Mesendoderm (in vitro differentiated cells): ENCODE measurements around the gene ITGA1.

Source experiments
- DNase-seq: peaks from one replicate; pipeline ENCODE4 v3.0.0; 2013
- H2AK5ac ChIP-seq: 2 replicates; pipeline ENCODE4 v1.6.1; 2013; ENCODE audit warnings: low read length, inconsistent platforms
- H2BK120ac ChIP-seq: 2 replicates; pipeline ENCODE4 v1.6.1; 2013; ENCODE audit warnings: low read depth, mild to moderate bottlenecking, low read length, moderate library complexity, mixed read lengths
- H2BK15ac ChIP-seq: replicated peaks from 2 replicates; pipeline ENCODE4 v1.6.1; 2013; ENCODE audit warnings: low read depth, mild to moderate bottlenecking, moderate library complexity
- H2BK5ac ChIP-seq: 2 replicates; pipeline ENCODE4 v1.6.1; 2013; ENCODE audit warnings: low read length, inconsistent platforms
- H3K18ac ChIP-seq: 2 replicates; pipeline ENCODE4 v1.6.1; 2013; ENCODE audit warnings: mild to moderate bottlenecking, low read length, mixed read lengths
- H3K23ac ChIP-seq: one replicate; pipeline ENCODE4 v1.6.1; 2013; ENCODE audit warnings: low read length
- H3K27ac ChIP-seq: 2 replicates; pipeline ENCODE4 v1.5.1; 2013; ENCODE audit warnings: low read depth, mild to moderate bottlenecking, inconsistent platforms, low read length, moderate library complexity
- H3K27me3 ChIP-seq: 2 replicates; pipeline ENCODE4 v1.6.1; 2013; ENCODE audit warnings: low read length, control low read depth, mild to moderate bottlenecking, inconsistent platforms; ENCODE audit not compliant: insufficient read depth, poor library complexity
- H3K36me3 ChIP-seq: 2 replicates; pipeline ENCODE4 v1.6.1; 2013; ENCODE audit warnings: low read length, inconsistent platforms; ENCODE audit not compliant: control insufficient read depth, insufficient read depth
- H3K4ac ChIP-seq: one replicate; pipeline ENCODE4 v1.6.1; 2013; ENCODE audit warnings: low read depth, mild to moderate bottlenecking, low read length, moderate library complexity
- H3K4me1 ChIP-seq: 2 replicates; pipeline ENCODE4 v1.6.1; 2013; ENCODE audit warnings: low read depth, low read length, inconsistent platforms; ENCODE audit not compliant: control insufficient read depth
- H3K4me2 ChIP-seq: 2 replicates; pipeline ENCODE4 v1.6.1; 2013; ENCODE audit warnings: low read length
- H3K4me3 ChIP-seq: 2 replicates; pipeline ENCODE4 v1.5.1; 2013; ENCODE audit warnings: mild to moderate bottlenecking, low read length
- H3K56ac ChIP-seq: one replicate; pipeline ENCODE4 v1.6.1; 2013; ENCODE audit warnings: low read length
- H3K79me1 ChIP-seq: 2 replicates; pipeline ENCODE4 v1.6.1; 2013; ENCODE audit warnings: low read length, inconsistent platforms
- H3K79me2 ChIP-seq: 2 replicates; pipeline ENCODE4 v1.6.1; 2013; ENCODE audit warnings: mild to moderate bottlenecking, low read length; ENCODE audit not compliant: control insufficient read depth, insufficient read depth
- H3K9ac ChIP-seq: 2 replicates; pipeline ENCODE4 v1.6.1; 2013; ENCODE audit warnings: low read length, inconsistent platforms
- H4K5ac ChIP-seq: one replicate; pipeline ENCODE4 v1.6.1; 2013; ENCODE audit warnings: low read length
- H4K8ac ChIP-seq: one replicate; pipeline ENCODE4 v1.6.1; 2013; ENCODE audit warnings: low read depth, mild to moderate bottlenecking, control low read depth, low read length, moderate library complexity
- WGBS: extraction: QIAGEN DNeasy Blood & Tissue Kit; methylation state at CpG from one replicate; pipeline ENCODE4 v1.1.7; 2013; ENCODE audit warnings: low lambda C conversion rate, missing lambda C conversion rate; ENCODE audit not compliant: insufficient coverage; ENCODE audit errors: extremely low coverage; 5-methylcytosine and 5-hydroxymethylcytosine counted together

Gene ITGA1

DNA sequence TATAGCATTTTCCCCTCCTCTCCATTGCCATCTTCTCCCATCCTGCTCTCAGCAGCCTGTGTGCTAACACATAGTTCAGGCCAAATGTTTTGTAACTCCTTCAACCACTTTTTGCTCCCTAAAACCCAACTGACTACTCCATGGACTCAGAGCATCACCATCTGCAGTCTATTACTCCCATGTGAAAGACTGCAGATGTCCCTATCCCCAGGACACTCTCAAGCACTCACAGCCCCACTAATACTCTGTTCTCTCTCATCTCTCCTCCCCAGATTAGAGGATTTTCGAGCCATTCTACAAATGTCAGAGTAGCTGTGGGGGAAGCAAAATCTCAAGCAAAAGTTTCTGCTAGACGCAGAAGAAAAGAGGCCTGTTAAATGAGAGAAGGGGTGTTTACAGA lies 99.3 kb downstream of the ITGA1 start:
- WGBS = no CpG with 5 or more reads among the region's 2 CpGs
- no peaks in the 10 kb centered on the region for H3K4me1 ChIP-seq

DNA sequence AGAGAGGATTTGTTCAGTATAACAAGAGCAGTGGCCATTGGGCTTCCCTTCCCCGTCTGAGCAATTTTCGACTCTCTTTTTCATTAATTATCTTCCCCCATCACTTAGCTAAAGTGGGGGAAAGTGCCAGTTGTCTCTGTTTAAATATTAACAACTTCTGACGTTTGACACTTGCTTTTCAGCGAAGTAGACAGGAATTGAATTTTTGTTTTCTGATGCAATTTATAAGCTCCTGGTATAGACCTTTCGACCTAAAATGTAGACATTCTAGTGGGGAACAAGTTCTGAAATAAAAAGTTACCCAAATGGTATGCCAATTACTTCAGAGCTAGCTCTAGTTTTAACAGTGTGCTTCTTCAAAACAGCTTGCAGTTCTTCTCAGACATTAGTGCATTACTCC lies 100.6 kb downstream of the ITGA1 start:
- DNase-seq = no peak
- WGBS = no CpG with 5 or more reads among the region's 5 CpGs
- H2AK5ac ChIP-seq = no peak overlapping the region
- no peak overlapping the region for H2BK5ac ChIP-seq
- H2BK15ac ChIP-seq = no peak overlapping the region
- H2BK120ac ChIP-seq = no peak overlapping the region
- H3K4ac ChIP-seq = no peak overlapping the region
- H4K5ac ChIP-seq = no peak overlapping the region
- no peak overlapping the region for H3K27ac ChIP-seq
- H3K79me1 ChIP-seq = no peaks in the 10 kb centered on the region
- H3K79me2 ChIP-seq = no peaks in the 10 kb centered on the region
- H3K4me3 ChIP-seq = no peak overlapping the region
- no peaks in the 10 kb centered on the region for H3K36me3 ChIP-seq
- H3K18ac ChIP-seq = no peak overlapping the region
- no peaks in the 10 kb centered on the region for H3K4me1 ChIP-seq
- no peak overlapping the region for H3K9ac ChIP-seq
- H3K23ac ChIP-seq = no peak overlapping the region
- no peak overlapping the region for H3K56ac ChIP-seq
- H4K8ac ChIP-seq = no peak overlapping the region
- no peak overlapping the region for H3K4me2 ChIP-seq
- H3K27me3 ChIP-seq = no peaks in the 10 kb centered on the region

More for the DNA sequence above, 99.3 kb downstream of the ITGA1 start:
- Histone ChIP-seq H4K8ac (no peak overlapping the region), H3K18ac (no peak overlapping the region), H3K23ac (no peak overlapping the region), H3K4ac (no peak overlapping the region), H2BK5ac (no peak overlapping the region), H3K79me1 (no peaks in the 10 kb centered on the region), H3K27ac (no peak overlapping the region), H3K56ac (no peak overlapping the region), H3K36me3 (no peaks in the 10 kb centered on the region), H2BK15ac (no peak overlapping the region), H3K79me2 (no peaks in the 10 kb centered on the region), H4K5ac (no peak overlapping the region), H3K4me2 (no peak overlapping the region), H2BK120ac (no peak overlapping the region), H3K9ac (no peak overlapping the region), H3K4me3 (no peak overlapping the region), H3K27me3 (no peaks in the 10 kb centered on the region), H2AK5ac (no peak overlapping the region)
- DNase-seq = no peak

DNA sequence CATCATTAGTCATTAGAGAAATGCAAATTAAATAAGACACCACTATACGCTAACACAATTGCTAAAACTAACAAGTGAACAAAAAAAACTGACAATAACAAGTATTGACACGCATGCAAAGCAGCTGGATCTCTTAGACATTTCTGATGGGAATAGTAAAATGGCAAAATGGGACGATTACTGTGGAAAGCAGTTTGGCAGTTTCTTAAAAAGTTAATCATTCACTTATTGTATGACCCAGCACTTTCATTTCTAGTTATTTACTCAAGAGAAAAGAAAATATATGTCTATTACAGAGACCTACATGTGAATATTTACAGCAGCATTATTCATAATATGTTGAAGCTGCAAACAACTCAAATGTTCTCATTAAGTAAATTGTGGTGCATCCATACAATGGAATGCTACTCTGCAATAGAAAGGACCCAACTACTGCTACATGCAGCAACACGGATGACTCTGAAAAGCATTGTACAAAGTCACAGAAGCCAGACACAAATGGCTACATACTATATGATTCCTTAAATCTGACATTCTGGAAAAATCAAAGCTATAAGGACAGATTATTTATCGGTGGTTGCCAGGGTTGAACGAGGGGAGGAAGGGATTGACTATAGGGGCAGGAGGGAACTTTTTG lies 104.6 kb downstream of the ITGA1 start:
- no peaks in the 10 kb centered on the region for H3K4me1 ChIP-seq
- WGBS = no CpG with 5 or more reads among the region's 6 CpGs
- no peak overlapping the region for H3K4me2 ChIP-seq
- H2BK120ac ChIP-seq = no peak overlapping the region
- no peaks in the 10 kb centered on the region for H3K36me3 ChIP-seq
- no peaks in the 10 kb centered on the region for H3K27me3 ChIP-seq
- H3K79me2 ChIP-seq = no peaks in the 10 kb centered on the region
- H2BK5ac ChIP-seq = no peak overlapping the region
- no peak overlapping the region for H2AK5ac ChIP-seq
- H3K27ac ChIP-seq = no peak overlapping the region
- no peak overlapping the region for H3K4ac ChIP-seq
- no peak for DNase-seq
- H3K4me3 ChIP-seq = no peak overlapping the region
- no peak overlapping the region for H2BK15ac ChIP-seq
- no peak overlapping the region for H4K5ac ChIP-seq
- no peak overlapping the region for H3K18ac ChIP-seq
- no peak overlapping the region for H3K23ac ChIP-seq
- no peaks in the 10 kb centered on the region for H3K79me1 ChIP-seq
- no peak overlapping the region for H3K56ac ChIP-seq
- no peak overlapping the region for H4K8ac ChIP-seq
- H3K9ac ChIP-seq = no peak overlapping the region

DNA sequence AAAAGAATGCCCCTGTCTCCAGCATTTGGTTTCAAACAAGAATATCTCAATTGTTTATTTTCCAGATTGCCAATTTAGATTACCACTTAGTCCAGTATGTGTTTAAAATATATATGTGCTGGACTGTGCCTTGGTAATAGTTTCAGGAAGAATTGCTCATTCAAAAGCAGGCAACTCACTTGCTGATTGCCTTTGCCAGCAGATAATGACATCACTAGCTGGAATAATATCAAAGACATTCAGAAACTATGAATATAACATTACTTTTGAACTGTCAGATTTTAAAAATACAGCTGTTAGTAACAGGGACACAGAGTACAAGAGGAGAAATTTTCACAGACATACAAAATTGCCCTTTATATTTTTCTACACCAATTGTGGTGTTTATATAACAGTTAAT lies 105.4 kb downstream of the ITGA1 start:
- Histone ChIP-seq H2BK5ac (no peak overlapping the region), H3K27me3 (no peaks in the 10 kb centered on the region), H3K4me2 (no peak overlapping the region), H3K9ac (no peak overlapping the region), H2AK5ac (no peak overlapping the region), H3K4me3 (no peak overlapping the region), H3K18ac (no peak overlapping the region), H4K5ac (no peak overlapping the region), H3K36me3 (no peaks in the 10 kb centered on the region), H4K8ac (no peak overlapping the region), H3K27ac (no peak overlapping the region), H3K79me2 (no peaks in the 10 kb centered on the region), H3K79me1 (no peaks in the 10 kb centered on the region), H3K56ac (no peak overlapping the region), H3K4ac (no peak overlapping the region), H2BK15ac (no peak overlapping the region), H2BK120ac (no peak overlapping the region), H3K4me1 (no peaks in the 10 kb centered on the region), H3K23ac (no peak overlapping the region)
- DNase-seq = no peak

DNA sequence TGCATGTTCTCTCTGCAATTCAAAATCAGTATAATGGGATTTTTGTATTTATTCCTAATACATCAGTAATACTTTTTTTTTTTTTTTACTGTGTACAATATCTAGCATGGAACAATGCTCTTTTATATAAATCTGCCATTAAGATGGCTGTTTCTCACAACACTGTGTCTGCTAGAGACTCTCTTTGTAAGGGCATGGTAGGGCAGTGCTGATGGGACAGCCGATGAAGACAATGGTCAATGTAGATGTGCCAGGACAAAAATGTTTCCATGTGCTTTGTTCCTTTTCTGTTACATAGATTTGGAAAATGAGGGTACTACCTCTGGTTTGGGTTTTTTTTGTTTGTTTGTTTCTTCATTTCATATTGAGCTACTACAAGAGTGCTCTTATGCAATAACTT lies 106.1 kb downstream of the ITGA1 start:
- Histone ChIP-seq H3K4me2 (no peak overlapping the region), H3K79me1 (no peaks in the 10 kb centered on the region), H2BK15ac (no peak overlapping the region), H3K36me3 (no peaks in the 10 kb centered on the region), H4K8ac (no peak overlapping the region), H3K79me2 (no peaks in the 10 kb centered on the region), H3K27me3 (no peaks in the 10 kb centered on the region), H3K18ac (no peak overlapping the region), H3K4ac (no peak overlapping the region), H4K5ac (no peak overlapping the region), H2AK5ac (no peak overlapping the region), H3K4me3 (no peak overlapping the region), H2BK120ac (no peak overlapping the region), H3K9ac (no peak overlapping the region), H3K23ac (no peak overlapping the region), H3K56ac (no peak overlapping the region), H3K4me1 (no peaks in the 10 kb centered on the region), H3K27ac (no peak overlapping the region), H2BK5ac (no peak overlapping the region)
- no peak for DNase-seq
- no CpG with 5 or more reads among the region's 1 CpG for WGBS

DNA sequence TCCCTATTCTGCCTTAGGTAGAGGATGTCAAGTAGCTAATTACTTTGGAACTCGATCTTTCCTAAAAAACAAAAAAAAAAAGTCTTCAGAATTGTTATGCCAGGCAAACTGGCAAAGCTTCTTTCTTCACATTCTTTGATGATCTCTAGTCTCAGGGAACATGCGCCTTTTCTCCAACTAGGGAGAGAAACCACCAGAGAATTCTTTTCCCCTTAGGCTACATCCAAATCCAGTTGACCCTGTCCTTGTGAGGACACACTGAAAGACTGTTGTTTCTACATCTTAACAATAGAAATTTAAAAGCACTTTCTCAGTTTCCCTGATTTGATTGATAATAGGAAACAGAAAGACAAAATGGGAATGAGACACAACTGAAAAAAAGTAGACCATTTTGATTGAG lies 106.7 kb downstream of the ITGA1 start:
- H3K4me3 ChIP-seq = no peak overlapping the region
- no peak overlapping the region for H4K8ac ChIP-seq
- H2BK15ac ChIP-seq = no peak overlapping the region
- no peak overlapping the region for H4K5ac ChIP-seq
- H3K27me3 ChIP-seq = no peaks in the 10 kb centered on the region
- H3K4me1 ChIP-seq = no peaks in the 10 kb centered on the region
- DNase-seq = no peak
- no peak overlapping the region for H3K27ac ChIP-seq
- H3K18ac ChIP-seq = no peak overlapping the region
- no peak overlapping the region for H2AK5ac ChIP-seq
- no peaks in the 10 kb centered on the region for H3K79me2 ChIP-seq
- no peak overlapping the region for H2BK120ac ChIP-seq
- no peak overlapping the region for H3K23ac ChIP-seq
- H3K79me1 ChIP-seq = no peaks in the 10 kb centered on the region
- H2BK5ac ChIP-seq = no peak overlapping the region
- no peak overlapping the region for H3K4ac ChIP-seq
- H3K4me2 ChIP-seq = no peak overlapping the region
- H3K56ac ChIP-seq = no peak overlapping the region
- no peak overlapping the region for H3K9ac ChIP-seq
- no CpG with 5 or more reads among the region's 2 CpGs for WGBS
- no peaks in the 10 kb centered on the region for H3K36me3 ChIP-seq
